CD14-positive monocyte (primary cell): ENCODE results near the gene KCNQ1. TPM values are rescaled to one million over a fixed set of nuclear protein-coding genes. Genes with fewer than 3 reads are reported as not detected.
A peak's percentile ranks its signal among the peaks of the same experiment; 100 is the strongest.

Experiments used
- DNase-seq, 3 donors: peaks; one replicate each; pipeline ENCODE4 v3.0.0-alpha.2; 2011 to 2022
- H2AFZ ChIP-seq: 2 replicates; pipeline ENCODE4 v1.6.0; 2012; ENCODE audit warnings: mild to moderate bottlenecking, low read depth, low read length, inconsistent platforms; ENCODE audit not compliant: insufficient read depth, poor library complexity, severe bottlenecking
- H3K27ac ChIP-seq, 2 donors: 1 replicate in 1 of 2; 2 replicates in 1 of 2; pipeline ENCODE4 v1.5.1; 2012 to 2013; ENCODE audit warnings: low read length in 2 of 2, control low read depth in 1 of 2, inconsistent platforms in 1 of 2, low read depth in 1 of 2, mild to moderate bottlenecking in 1 of 2
- H3K27me3 ChIP-seq, 2 donors: one replicate each; pipeline versions ENCODE4 v1.6.0 to v1.6.1; 2011 to 2013; ENCODE audit warnings: low read length in 2 of 2; ENCODE audit not compliant: control insufficient read depth in 2 of 2, insufficient read depth in 2 of 2
- H3K36me3 ChIP-seq, 2 donors: replicated peaks in 1 of 2; 1 replicate in 1 of 2; 2 replicates in 1 of 2; pipeline versions ENCODE4 v1.5.1 to v1.6.1; 2012 to 2013; ENCODE audit warnings: low read length in 2 of 2, control low read depth in 1 of 2, inconsistent platforms in 1 of 2, mild to moderate bottlenecking in 1 of 2; ENCODE audit not compliant: insufficient read depth in 2 of 2, control insufficient read depth in 1 of 2
- H3K4me1 ChIP-seq, 2 donors: 1 replicate in 1 of 2; 2 replicates in 1 of 2; pipeline versions ENCODE4 v1.5.1 to v1.6.1; 2012 to 2013; ENCODE audit warnings: low read length in 2 of 2, control low read depth in 1 of 2, inconsistent platforms in 1 of 2, mild to moderate bottlenecking in 1 of 2, moderate library complexity in 1 of 2; ENCODE audit not compliant: insufficient read depth in 2 of 2, control insufficient read depth in 1 of 2
- H3K4me2 ChIP-seq: replicated peaks from 2 replicates; pipeline ENCODE3; 2012; ENCODE audit warnings: low read length, moderate library complexity, mild to moderate bottlenecking; ENCODE audit not compliant: poor library complexity, severe bottlenecking; ENCODE audit errors: extremely low read depth
- H3K4me3 ChIP-seq, 3 experiments: fragments of 200-600 bp in 1 of 3; sonication (generic) in 1 of 3; replicated peaks in 1 of 3; 1 replicate in 2 of 3; 2 replicates in 1 of 3; pipeline ENCODE4 v1.5.1; 2011 to 2013; ENCODE audit warnings: low read length in 3 of 3, mild to moderate bottlenecking in 3 of 3, control low read depth in 2 of 3, low read depth in 2 of 3, inconsistent platforms in 1 of 3, moderate library complexity in 1 of 3
- H3K79me2 ChIP-seq: 2 replicates; pipeline ENCODE4 v1.6.0; 2012; ENCODE audit warnings: mild to moderate bottlenecking, control low read depth, inconsistent platforms, low read length, moderate library complexity; ENCODE audit not compliant: insufficient read depth
- H3K9ac ChIP-seq: 2 replicates; pipeline ENCODE4 v1.6.0; 2017; ENCODE audit warnings: low read length, mild to moderate bottlenecking; ENCODE audit not compliant: insufficient read depth, poor library complexity, severe bottlenecking
- H3K9me3 ChIP-seq, 2 donors: replicated peaks in 1 of 2; 1 replicate in 1 of 2; 2 replicates in 1 of 2; pipeline versions ENCODE4 v1.5.1 to v1.6.1; 2012 to 2013; ENCODE audit warnings: low read length in 2 of 2, control low read depth in 1 of 2; ENCODE audit not compliant: control insufficient read depth in 1 of 2, insufficient read depth in 1 of 2
- H4K20me1 ChIP-seq: 2 replicates; pipeline ENCODE4 v1.6.0; 2012; ENCODE audit warnings: mild to moderate bottlenecking, low read length, control low read depth, moderate library complexity; ENCODE audit not compliant: insufficient read depth
- H3K27ac Mint-ChIP-seq, 7 donors: one replicate each; pipeline ENCODE4 v1.8.0; 2020; ENCODE audit warnings: mild to moderate bottlenecking in 7 of 7, mixed read lengths in 7 of 7, moderate library complexity in 6 of 7, inconsistent platforms in 2 of 7
- H3K27me3 Mint-ChIP-seq, 3 donors: one replicate each; pipeline ENCODE4 v1.8.0; 2021 to 2022; ENCODE audit warnings: low read depth in 3 of 3, mild to moderate bottlenecking in 3 of 3, mixed read lengths in 3 of 3, moderate library complexity in 3 of 3, inconsistent platforms in 1 of 3
- H3K36me3 Mint-ChIP-seq, 2 donors: one replicate each; pipeline ENCODE4 v1.8.0; 2020; ENCODE audit warnings: mixed read lengths in 2 of 2, inconsistent platforms in 1 of 2, mild to moderate bottlenecking in 1 of 2
- H3K4me1 Mint-ChIP-seq: one replicate; pipeline ENCODE4 v1.8.0; 2020; ENCODE audit warnings: mild to moderate bottlenecking, mixed read lengths
- H3K4me3 Mint-ChIP-seq, 2 donors: one replicate each; pipeline ENCODE4 v1.8.0; 2020; ENCODE audit warnings: mild to moderate bottlenecking in 2 of 2, mixed read lengths in 2 of 2, moderate library complexity in 1 of 2
- H3K9me3 Mint-ChIP-seq, 7 donors: one replicate each; pipeline ENCODE4 v1.8.0; 2020 to 2022; ENCODE audit warnings: mixed read lengths in 7 of 7, mild to moderate bottlenecking in 6 of 7, moderate library complexity in 6 of 7, inconsistent platforms in 2 of 7
- CTCF ChIP-seq: fragments of 200-600 bp; IDR thresholded peaks from one replicate; pipeline ENCODE4 v1.8.0; 2022; ENCODE audit warnings: antibody characterized with exemption, mild to moderate bottlenecking
- WGBS: methylation state at CpG from one replicate; pipeline ENCODE4 v1.1.5; 2013; ENCODE audit warnings: missing lambda C conversion rate; ENCODE audit not compliant: insufficient coverage; 5-methylcytosine and 5-hydroxymethylcytosine counted together
- intact Hi-C, 2 donors: fragments of 100-400 bp; cut with micrococcal nuclease; formaldehyde crosslinking; loops; one replicate each; pipeline versions ENCODE4 v1.15.0 to v1.15.1; 2023
- polyA plus RNA-seq, 3 donors: library from polyadenylated mRNA; depleted of rRNA in 1 of 3; unstranded in 2 of 3; stranded (reverse) in 1 of 3; fragments of 300-500 nt in 2 of 3; fragments of >200 nt in 1 of 3; fragmentation: Illumina TruSeq in 2 of 3; gene quantifications; 1 replicate in 2 of 3; 2 replicates in 1 of 3; pipeline ENCODE4 v1.2.3, GENCODE V29; 2012 to 2021

The KCNQ1 gene
- polyA plus RNA-seq, 3 donors: 14.9 to 31.8 (median 21.6) TPM

- Histone ChIP-seq H3K9ac (no peak overlapping the region), H3K79me2 (peaks cover 25% of the 10 kb centered on the region), H3K36me3 (peaks cover 2 to 4% of the 10 kb centered on the region in 2 donors), H3K27ac (no peak overlapping the region), H3K4me1 (peaks cover 21 to 24% of the 10 kb centered on the region in 2 donors), H3K4me2 (no peak overlapping the region), H3K4me3 (no peak overlapping the region), H3K27me3 (no peaks in the 10 kb centered on the region), H2AFZ (no peak overlapping the region), H4K20me1 (peaks cover 11% of the 10 kb centered on the region), H3K9me3 (no peaks in the 10 kb centered on the region)
- no peak for DNase-seq
- peak overlapping the region in 3 of 7 donors; percentile 24 to 71 (median 53) for H3K27ac Mint-ChIP-seq
- H3K4me3 Mint-ChIP-seq: no peak overlapping the region
- intact Hi-C loops: no loop called here
- 97% methylated on average over 9 of the region's 12 CpGs for WGBS
- H3K27me3 Mint-ChIP-seq: peaks cover 0 to 2% (median 0%) of the 10 kb centered on the region in 3 donors
- peaks cover 2 to 9% of the 10 kb centered on the region in 2 donors for H3K36me3 Mint-ChIP-seq
- H3K4me1 Mint-ChIP-seq: peaks cover 15% of the 10 kb centered on the region
- H3K9me3 Mint-ChIP-seq: no peaks in the 10 kb centered on the region
- TF ChIP-seq CTCF: no peak
Measured at GRCh38 chr11:2397005-2397404, 47.8 kb upstream of the KCNQ1 start.

DNA sequence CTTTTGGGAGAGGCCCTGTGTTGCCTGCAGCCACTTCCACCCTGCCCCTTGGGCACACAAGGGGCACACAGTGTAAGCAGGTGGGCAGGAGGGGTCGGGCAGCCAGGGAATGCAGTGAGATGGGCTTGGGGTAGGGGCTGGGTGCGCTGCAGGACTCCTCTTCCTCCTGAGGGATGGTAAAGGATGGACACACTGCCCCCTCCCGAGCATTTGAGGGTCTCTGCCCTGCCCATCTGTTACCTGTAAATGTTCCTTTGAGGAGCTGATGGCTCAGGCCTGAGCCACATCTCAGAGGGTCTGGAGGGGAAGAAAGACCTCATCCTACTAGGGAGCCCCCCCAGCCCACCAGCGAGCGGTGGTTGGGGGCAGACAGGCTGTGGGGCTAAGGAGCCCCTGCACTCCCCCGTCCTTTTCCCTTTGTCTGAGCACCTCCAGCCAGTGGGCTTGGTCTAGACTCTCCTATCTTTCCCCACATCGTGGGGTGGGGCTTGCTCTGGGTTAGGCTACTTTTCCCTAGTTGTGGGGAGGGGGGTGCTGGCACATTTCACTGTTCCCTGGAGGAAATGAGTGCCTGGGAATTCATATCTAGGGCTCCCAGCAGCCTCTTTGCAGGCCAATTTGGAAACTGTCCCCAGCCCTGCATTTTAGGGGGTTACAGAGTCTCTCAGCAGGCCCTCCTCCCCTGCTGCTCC, 46.0 kb upstream of the KCNQ1 start:
- Histone ChIP-seq H3K4me1 (peaks cover 21 to 26% of the 10 kb centered on the region in 2 donors), H3K27me3 (no peaks in the 10 kb centered on the region), H3K4me2 (peak overlapping the region; percentile 85), H2AFZ (peak overlapping the region; percentile 78), H3K27ac (peak overlapping the region; percentile 94 to 95), H3K9ac (peak overlapping the region; percentile 88), H3K4me3 (peak overlapping the region in 1 of 3 experiments; percentile 79), H4K20me1 (peaks cover 11% of the 10 kb centered on the region), H3K9me3 (no peaks in the 10 kb centered on the region), H3K36me3 (peaks cover 20% of the 10 kb centered on the region in 2 donors), H3K79me2 (peaks cover 32% of the 10 kb centered on the region)
- Mint-ChIP-seq H3K4me3 (peak overlapping the region; percentile 84 to 88), H3K27me3 (peaks cover 0 to 2% (median 0%) of the 10 kb centered on the region in 3 donors), H3K27ac (peak overlapping the region; percentile 89 to 94 (median 92)), H3K9me3 (no peaks in the 10 kb centered on the region), H3K36me3 (peaks cover 13 to 27% of the 10 kb centered on the region in 2 donors), H3K4me1 (peaks cover 18% of the 10 kb centered on the region)
- no CpG with 5 or more reads among the region's 7 CpGs for WGBS
- no peak for TF ChIP-seq CTCF
- intact Hi-C loops: no loop called here
- no peak for DNase-seq
